ENCODE measurements around the gene AGAP3.

- TF ChIP-seq, protein P1, sequence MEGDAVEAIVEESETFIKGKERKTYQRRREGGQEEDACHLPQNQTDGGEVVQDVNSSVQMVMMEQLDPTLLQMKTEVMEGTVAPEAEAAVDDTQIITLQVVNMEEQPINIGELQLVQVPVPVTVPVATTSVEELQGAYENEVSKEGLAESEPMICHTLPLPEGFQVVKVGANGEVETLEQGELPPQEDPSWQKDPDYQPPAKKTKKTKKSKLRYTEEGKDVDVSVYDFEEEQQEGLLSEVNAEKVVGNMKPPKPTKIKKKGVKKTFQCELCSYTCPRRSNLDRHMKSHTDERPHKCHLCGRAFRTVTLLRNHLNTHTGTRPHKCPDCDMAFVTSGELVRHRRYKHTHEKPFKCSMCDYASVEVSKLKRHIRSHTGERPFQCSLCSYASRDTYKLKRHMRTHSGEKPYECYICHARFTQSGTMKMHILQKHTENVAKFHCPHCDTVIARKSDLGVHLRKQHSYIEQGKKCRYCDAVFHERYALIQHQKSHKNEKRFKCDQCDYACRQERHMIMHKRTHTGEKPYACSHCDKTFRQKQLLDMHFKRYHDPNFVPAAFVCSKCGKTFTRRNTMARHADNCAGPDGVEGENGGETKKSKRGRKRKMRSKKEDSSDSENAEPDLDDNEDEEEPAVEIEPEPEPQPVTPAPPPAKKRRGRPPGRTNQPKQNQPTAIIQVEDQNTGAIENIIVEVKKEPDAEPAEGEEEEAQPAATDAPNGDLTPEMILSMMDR (conservative IDR thresholded peaks at IDR 0.05), result no peak
- TF ChIP-seq ZFX (IDR thresholded peaks at IDR 0.05), result no peak
Measured at GRCh38 chr7:151175047-151175792, 88.9 kb downstream of the AGAP3 start.

Measured in C4-2B (cell line).